PFSK-1 (cell line): ENCODE data around the gene PARD3B.

Experiments
- POLR2AphosphoS5 ChIP-seq: IDR thresholded peaks from 2 replicates; pipeline ENCODE4 v1.6.1; 2012; ENCODE audit warnings: low read depth, mild to moderate bottlenecking, control low read depth, low read length, moderate library complexity
- SIN3A ChIP-seq: IDR thresholded peaks from 2 replicates; pipeline ENCODE4 v1.6.1; 2012; ENCODE audit warnings: mild to moderate bottlenecking, low read length, moderate library complexity, borderline replicate concordance; ENCODE audit not compliant: insufficient read depth
- TAF1 ChIP-seq: IDR thresholded peaks from 2 replicates; pipeline ENCODE4 v1.6.1; 2012; ENCODE audit warnings: low read length, control low read depth, borderline replicate concordance; ENCODE audit not compliant: insufficient read depth

GRCh38 chr2:205383601-205384000 is 838.3 kb downstream of the PARD3B start:
- TF ChIP-seq SIN3A (no peak), POLR2AphosphoS5 (no peak), TAF1 (no peak)
